ENCODE data around the gene MBNL3. TPM values are rescaled to one million over a fixed set of nuclear protein-coding genes. Genes with fewer than 3 reads are reported as not detected.

Gene MBNL3
- total RNA-seq, 1 experiment from 2014 or later = 2.6 TPM

DNA sequence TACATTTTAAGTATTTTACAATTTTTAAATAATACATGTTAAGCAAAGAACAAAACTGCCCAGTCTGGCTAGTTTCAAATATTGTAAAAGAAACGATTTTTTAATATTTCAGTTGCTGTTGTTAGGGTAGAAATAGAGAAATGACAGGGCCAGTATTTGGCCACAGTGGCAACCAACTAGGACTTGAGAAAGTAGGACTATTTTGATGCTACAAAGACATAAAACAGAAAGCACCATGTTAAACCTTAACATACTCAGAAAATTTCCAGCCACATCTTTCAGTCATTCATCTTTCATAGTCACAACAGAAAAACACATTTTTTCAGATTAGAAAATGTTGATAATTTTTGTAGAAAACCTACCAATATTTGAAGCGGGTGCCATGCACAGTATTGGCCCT, 104.5 kb downstream of the MBNL3 start:
- no peaks in the 10 kb centered on the region for H3K79me1 ChIP-seq (ENCODE audit: insufficient read depth, low read depth, low read length, poor library complexity, severe bottlenecking)
- no peak overlapping the region for H3K27ac ChIP-seq (ENCODE audit: insufficient read length, low read depth, low read length)
- no peak overlapping the region for H2AFZ ChIP-seq (ENCODE audit: low read length)
- H4K91ac ChIP-seq (ENCODE audit: insufficient read length, low read depth, low read length) = no peak overlapping the region
- TF ChIP-seq, protein P1, sequence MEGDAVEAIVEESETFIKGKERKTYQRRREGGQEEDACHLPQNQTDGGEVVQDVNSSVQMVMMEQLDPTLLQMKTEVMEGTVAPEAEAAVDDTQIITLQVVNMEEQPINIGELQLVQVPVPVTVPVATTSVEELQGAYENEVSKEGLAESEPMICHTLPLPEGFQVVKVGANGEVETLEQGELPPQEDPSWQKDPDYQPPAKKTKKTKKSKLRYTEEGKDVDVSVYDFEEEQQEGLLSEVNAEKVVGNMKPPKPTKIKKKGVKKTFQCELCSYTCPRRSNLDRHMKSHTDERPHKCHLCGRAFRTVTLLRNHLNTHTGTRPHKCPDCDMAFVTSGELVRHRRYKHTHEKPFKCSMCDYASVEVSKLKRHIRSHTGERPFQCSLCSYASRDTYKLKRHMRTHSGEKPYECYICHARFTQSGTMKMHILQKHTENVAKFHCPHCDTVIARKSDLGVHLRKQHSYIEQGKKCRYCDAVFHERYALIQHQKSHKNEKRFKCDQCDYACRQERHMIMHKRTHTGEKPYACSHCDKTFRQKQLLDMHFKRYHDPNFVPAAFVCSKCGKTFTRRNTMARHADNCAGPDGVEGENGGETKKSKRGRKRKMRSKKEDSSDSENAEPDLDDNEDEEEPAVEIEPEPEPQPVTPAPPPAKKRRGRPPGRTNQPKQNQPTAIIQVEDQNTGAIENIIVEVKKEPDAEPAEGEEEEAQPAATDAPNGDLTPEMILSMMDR (conservative IDR thresholded peaks at IDR 0.05) = no peak
- H3K79me2 ChIP-seq (ENCODE audit: insufficient read depth, low read length) = no peaks in the 10 kb centered on the region
- no peak overlapping the region for H3K23ac ChIP-seq (ENCODE audit: insufficient read length, low read depth, low read length)
- H3K14ac ChIP-seq (ENCODE audit: insufficient read depth, low read length) = no peak overlapping the region
- H3K27me3 ChIP-seq (ENCODE audit: insufficient read depth, low read length) = no peaks in the 10 kb centered on the region
- no peak overlapping the region for H4K5ac ChIP-seq (ENCODE audit: insufficient read length, low read depth, low read length)
- H3K4ac ChIP-seq (ENCODE audit: low read depth, low read length) = no peak overlapping the region
- H4K8ac ChIP-seq (replicated peaks; ENCODE audit: insufficient read length, low read depth, low read length) = no peak overlapping the region
- H3K9me3 Mint-ChIP-seq = no peaks in the 10 kb centered on the region
- no peaks in the 10 kb centered on the region for H3K4me1 ChIP-seq (ENCODE audit: insufficient read depth, low read length)
- no peak overlapping the region for H2BK5ac ChIP-seq (ENCODE audit: insufficient read length, low read length)
- H3K4me3 Mint-ChIP-seq = no peak overlapping the region
- H2BK15ac ChIP-seq (ENCODE audit: low read depth, low read length) = no peak overlapping the region
- no peak overlapping the region for H3T11ph ChIP-seq (ENCODE audit: low read length)
- H3K9me3 ChIP-seq (ENCODE audit: control insufficient read depth, low read depth, low read length) = no peaks in the 10 kb centered on the region
- no peaks in the 10 kb centered on the region for H3K23me2 ChIP-seq (ENCODE audit: insufficient read length, low read depth, low read length, poor library complexity, severe bottlenecking)
- H3K36me3 Mint-ChIP-seq (ENCODE audit: insufficient read depth in 1 of 3, low read depth in 3 of 3) = no peaks in the 10 kb centered on the region
- H3K27me3 Mint-ChIP-seq (ENCODE audit: low read depth) = peaks cover 2% of the 10 kb centered on the region; the same call in 1 of the 2 replicates
- H3K56ac ChIP-seq (ENCODE audit: insufficient read length, low read depth, low read length) = no peak overlapping the region
- no peak for DNase-seq
- no peak overlapping the region for H2AK5ac ChIP-seq (ENCODE audit: insufficient read length, low read length)
- peaks cover 0 to 2% of the 10 kb centered on the region in 2 experiments; a peak in 1 of 4 replicates for H3K4me1 Mint-ChIP-seq
- no CpG with 5 or more reads among the region's 2 CpGs for WGBS (ENCODE audit: extremely low coverage, insufficient read length, low lambda C conversion rate)
- H4K20me1 ChIP-seq (ENCODE audit: control insufficient read depth, insufficient read depth, insufficient read length) = no peaks in the 10 kb centered on the region
- H3K9ac ChIP-seq (ENCODE audit: extremely low read depth, insufficient read length, low read length) = no peak overlapping the region
- no peak overlapping the region for H2BK120ac ChIP-seq (ENCODE audit: low read depth, low read length, poor library complexity, severe bottlenecking)
- H3K18ac ChIP-seq (ENCODE audit: insufficient read length, low read depth, low read length) = no peak overlapping the region
- H3K27ac Mint-ChIP-seq = no peak overlapping the region
- no peak overlapping the region for H2BK20ac ChIP-seq (ENCODE audit: low read depth, low read length, poor library complexity, severe bottlenecking)
- H2BK12ac ChIP-seq (ENCODE audit: insufficient read length, low read depth, low read length) = no peak overlapping the region
- H3K4me2 ChIP-seq (ENCODE audit: insufficient read depth, insufficient read length, low read length) = no peak overlapping the region
